T-helper 2 cell treated with Interferon-gamma antibody and Interleukin-4, amounts not matched to agents 100 ng/mL and 5 ng/mL, for 36 hours (primary cell): ENCODE results near the gene ADCYAP1R1. TPM values are rescaled to one million over a fixed set of nuclear protein-coding genes. Genes with fewer than 3 reads are reported as not detected.

Experiments
- intact Hi-C: fragments of 100-400 bp; cut with micrococcal nuclease; formaldehyde crosslinking; loops from one replicate; pipeline ENCODE4 v1.15.1; 2023
- total RNA-seq: library from RNA; stranded (reverse); gene quantifications from 2 replicates; pipeline ENCODE4 v1.2.3, GENCODE V29; 2022

The ADCYAP1R1 gene
- total RNA-seq, 1 donor from 2014 or later, result not detected

GRCh38 chr7:31036924-31037323 is 15.2 kb upstream of the ADCYAP1R1 start:
- intact Hi-C loops, result no loop called here

- intact Hi-C loops, result no loop called here
These were observed 9.0 kb upstream of the ADCYAP1R1 start for GRCh38 chr7:31043051-31043471.

GRCh38 chr7:31044529-31044928 is 7.6 kb upstream of the ADCYAP1R1 start:
- intact Hi-C loops, result no loop called here

GRCh38 chr7:31046723-31047122 is 5.4 kb upstream of the ADCYAP1R1 start:
- intact Hi-C loops, result no loop called here

- intact Hi-C loops, result no loop called here
These were observed 4.6 kb upstream of the ADCYAP1R1 start for GRCh38 chr7:31047313-31048146.

- intact Hi-C loops, result no loop called here
These were observed 2.9 kb upstream of the ADCYAP1R1 start for GRCh38 chr7:31049005-31049765.

GRCh38 chr7:31052487-31052840 is 356 bp downstream of the ADCYAP1R1 start:
- intact Hi-C loops, result no loop called here

GRCh38 chr7:31052841-31053601 is 913 bp downstream of the ADCYAP1R1 start:
- intact Hi-C loops, result no loop called here

GRCh38 chr7:31053986-31054385 is 1.9 kb downstream of the ADCYAP1R1 start:
- intact Hi-C loops, result no loop called here

GRCh38 chr7:31054608-31055278 is 2.6 kb downstream of the ADCYAP1R1 start:
- intact Hi-C loops, result no loop called here

- intact Hi-C loops, result no loop called here
These were observed 3.4 kb downstream of the ADCYAP1R1 start for GRCh38 chr7:31055471-31055870.

GRCh38 chr7:31056775-31057346 is 4.8 kb downstream of the ADCYAP1R1 start:
- intact Hi-C loops, result no loop called here

- intact Hi-C loops, result no loop called here
These were observed 6.0 kb downstream of the ADCYAP1R1 start for GRCh38 chr7:31058122-31058521.

GRCh38 chr7:31058688-31059087 is 6.6 kb downstream of the ADCYAP1R1 start:
- intact Hi-C loops, result no loop called here

- intact Hi-C loops, result no loop called here
These were observed 7.4 kb downstream of the ADCYAP1R1 start for GRCh38 chr7:31059551-31059950.

GRCh38 chr7:31061185-31061584 is 9.1 kb downstream of the ADCYAP1R1 start:
- intact Hi-C loops, result no loop called here

- intact Hi-C loops, result no loop called here
These were observed 10.8 kb downstream of the ADCYAP1R1 start for GRCh38 chr7:31062746-31063435.

- intact Hi-C loops, result no loop called here
These were observed 13.0 kb downstream of the ADCYAP1R1 start for GRCh38 chr7:31065021-31065593.

GRCh38 chr7:31065840-31066239 is 13.7 kb downstream of the ADCYAP1R1 start:
- intact Hi-C loops, result no loop called here
